ENCODE data around the gene PSMF1. TPM values are rescaled to one million over a fixed set of nuclear protein-coding genes. Genes with fewer than 3 reads are reported as not detected.

The PSMF1 gene
- total RNA-seq, 1 experiment from 2014 or later, result 166 TPM

DNA sequence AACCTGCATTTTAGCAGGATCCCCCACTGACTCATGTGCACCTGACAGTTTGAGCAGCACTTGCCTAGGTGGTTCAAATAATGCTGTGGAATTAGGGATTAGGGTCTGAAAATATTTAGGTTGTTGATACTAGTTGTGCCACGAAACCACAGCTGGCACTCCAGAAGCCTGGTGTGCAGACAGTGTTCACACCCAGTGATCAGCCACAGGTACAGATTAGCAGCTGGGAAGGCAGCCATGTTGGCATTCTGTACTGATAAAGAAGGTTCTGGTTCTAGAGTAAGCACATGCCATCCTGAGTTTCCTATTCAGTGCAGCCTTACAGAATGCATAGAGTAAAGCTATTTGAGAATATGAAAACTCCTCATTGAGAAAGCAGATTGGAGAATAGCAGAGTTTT, 36.3 kb downstream of the PSMF1 start:
- CTCF ChIA-PET, result no interaction called here
- intact Hi-C loops (cut with micrococcal nuclease; ENCODE audit: unreplicated experiment), result no loop called here
- Histone ChIP-seq H3K79me2 (ENCODE audit: low read depth) (no peaks in the 10 kb centered on the region; the same call in 1 of the 2 replicates), H3K27me3 (ENCODE audit: insufficient read depth, low read depth) (no peaks in the 10 kb centered on the region), H3F3A (ENCODE audit: insufficient read depth, low read depth) (no peaks in the 10 kb centered on the region), H4K20me1 (ENCODE audit: insufficient read depth) (peaks cover 3% of the 10 kb centered on the region; the same call in 1 of the 2 replicates), H3K9me3 (ENCODE audit: insufficient read depth, low read depth) (no peaks in the 10 kb centered on the region), H3K4me1 (replicated peaks; ENCODE audit: insufficient read depth) (no peaks in the 10 kb centered on the region), H3K27ac (no peak overlapping the region), H3K4me3 (no peak overlapping the region), H3K36me3 (ENCODE audit: low read depth) (peaks cover 7% of the 10 kb centered on the region; the same call in 1 of the 2 replicates), H3K4me2 (no peak overlapping the region), H2AFZ (no peak overlapping the region), H3K9me2 (ENCODE audit: insufficient read depth) (no peaks in the 10 kb centered on the region)
- POLR2A ChIA-PET (ENCODE audit: unreplicated experiment), result no interaction called here
- TF ChIP-seq, protein P1, sequence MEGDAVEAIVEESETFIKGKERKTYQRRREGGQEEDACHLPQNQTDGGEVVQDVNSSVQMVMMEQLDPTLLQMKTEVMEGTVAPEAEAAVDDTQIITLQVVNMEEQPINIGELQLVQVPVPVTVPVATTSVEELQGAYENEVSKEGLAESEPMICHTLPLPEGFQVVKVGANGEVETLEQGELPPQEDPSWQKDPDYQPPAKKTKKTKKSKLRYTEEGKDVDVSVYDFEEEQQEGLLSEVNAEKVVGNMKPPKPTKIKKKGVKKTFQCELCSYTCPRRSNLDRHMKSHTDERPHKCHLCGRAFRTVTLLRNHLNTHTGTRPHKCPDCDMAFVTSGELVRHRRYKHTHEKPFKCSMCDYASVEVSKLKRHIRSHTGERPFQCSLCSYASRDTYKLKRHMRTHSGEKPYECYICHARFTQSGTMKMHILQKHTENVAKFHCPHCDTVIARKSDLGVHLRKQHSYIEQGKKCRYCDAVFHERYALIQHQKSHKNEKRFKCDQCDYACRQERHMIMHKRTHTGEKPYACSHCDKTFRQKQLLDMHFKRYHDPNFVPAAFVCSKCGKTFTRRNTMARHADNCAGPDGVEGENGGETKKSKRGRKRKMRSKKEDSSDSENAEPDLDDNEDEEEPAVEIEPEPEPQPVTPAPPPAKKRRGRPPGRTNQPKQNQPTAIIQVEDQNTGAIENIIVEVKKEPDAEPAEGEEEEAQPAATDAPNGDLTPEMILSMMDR (conservative IDR thresholded peaks at IDR 0.05), result no peak
- no peak for TF ChIP-seq EZH2 (IDR thresholded peaks at IDR 0.05; ENCODE audit: low read depth)
- BruUV-seq (replicated peaks), result no TSS peak
- no peak for DNase-seq

DNA sequence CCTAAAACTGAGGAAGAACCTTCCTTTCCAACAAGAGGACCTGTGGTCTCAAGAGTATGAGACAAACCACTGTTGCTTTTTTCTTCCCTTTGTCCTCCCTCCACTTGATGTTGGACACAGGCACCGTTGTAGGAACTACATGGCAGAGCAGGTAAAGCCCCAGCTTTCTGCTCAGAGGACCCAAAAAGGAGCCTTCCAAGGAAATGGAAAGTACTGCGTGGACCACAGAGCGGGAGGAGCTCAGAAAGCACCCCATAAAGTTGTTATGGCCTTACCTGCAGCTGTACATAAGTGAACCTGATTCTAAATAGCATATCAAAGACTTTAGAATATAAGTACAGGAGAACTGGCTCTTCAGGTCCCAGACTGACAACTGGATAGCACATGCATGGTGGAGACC, 36.9 kb downstream of the PSMF1 start:
- no peak overlapping the region for H2AFZ ChIP-seq
- H4K20me1 ChIP-seq (ENCODE audit: insufficient read depth), result peaks cover under 1% of the 10 kb centered on the region; the same call in 1 of the 2 replicates
- no peaks in the 10 kb centered on the region for H3K27me3 ChIP-seq (ENCODE audit: insufficient read depth, low read depth)
- no peak for DNase-seq
- H3K36me3 ChIP-seq (ENCODE audit: low read depth), result peaks cover 7% of the 10 kb centered on the region; the same call in 1 of the 2 replicates
- H3K27ac ChIP-seq, result no peak overlapping the region
- intact Hi-C loops (cut with micrococcal nuclease; ENCODE audit: unreplicated experiment), result no loop called here
- no peaks in the 10 kb centered on the region for H3K4me1 ChIP-seq (replicated peaks; ENCODE audit: insufficient read depth)
- BruUV-seq (replicated peaks), result no TSS peak
- no peaks in the 10 kb centered on the region for H3F3A ChIP-seq (ENCODE audit: insufficient read depth, low read depth)
- CTCF ChIA-PET, result no interaction called here
- no peaks in the 10 kb centered on the region for H3K9me2 ChIP-seq (ENCODE audit: insufficient read depth)
- POLR2A ChIA-PET (ENCODE audit: unreplicated experiment), result no interaction called here
- H3K79me2 ChIP-seq (ENCODE audit: low read depth), result no peaks in the 10 kb centered on the region; the same call in 1 of the 2 replicates
- no peak overlapping the region for H3K4me3 ChIP-seq
- no peak for TF ChIP-seq EZH2 (IDR thresholded peaks at IDR 0.05; ENCODE audit: low read depth)
- TF ChIP-seq, protein P1 (conservative IDR thresholded peaks at IDR 0.05), result no peak
- H3K9me3 ChIP-seq (ENCODE audit: insufficient read depth, low read depth), result no peaks in the 10 kb centered on the region
- no peak overlapping the region for H3K4me2 ChIP-seq

DNA sequence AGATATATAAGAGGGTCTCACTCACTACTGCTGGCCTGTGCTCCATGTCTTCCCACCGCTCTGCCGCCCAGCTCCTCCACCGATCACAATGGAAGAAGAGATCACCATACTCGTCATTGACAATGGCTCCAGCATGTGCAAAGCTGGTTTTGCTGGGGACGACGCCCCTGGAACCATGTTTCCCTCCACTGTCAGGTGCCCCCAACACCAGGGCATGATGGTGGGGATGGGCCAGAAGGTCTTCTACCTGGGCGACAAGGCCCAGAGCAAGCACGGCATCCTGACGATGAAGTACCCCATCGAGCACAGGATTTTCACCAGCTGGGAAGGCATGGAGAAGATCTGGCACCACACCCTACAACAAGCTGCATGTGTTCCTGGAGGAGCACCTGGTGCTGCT, 42.1 kb downstream of the PSMF1 start:
- H4K20me1 ChIP-seq (ENCODE audit: insufficient read depth), result no peaks in the 10 kb centered on the region
- H3K27ac ChIP-seq, result no peak overlapping the region
- TF ChIP-seq EZH2 (IDR thresholded peaks at IDR 0.05; ENCODE audit: low read depth), result no peak
- TF ChIP-seq, protein P1 (conservative IDR thresholded peaks at IDR 0.05), result no peak
- intact Hi-C loops (cut with micrococcal nuclease; ENCODE audit: unreplicated experiment), result no loop called here
- no peaks in the 10 kb centered on the region for H3K9me3 ChIP-seq (ENCODE audit: insufficient read depth, low read depth)
- no peaks in the 10 kb centered on the region for H3K27me3 ChIP-seq (ENCODE audit: insufficient read depth, low read depth)
- H3F3A ChIP-seq (ENCODE audit: insufficient read depth, low read depth), result no peaks in the 10 kb centered on the region
- H3K79me2 ChIP-seq (ENCODE audit: low read depth), result no peaks in the 10 kb centered on the region
- H3K9me2 ChIP-seq (ENCODE audit: insufficient read depth), result no peaks in the 10 kb centered on the region
- BruUV-seq (replicated peaks), result no TSS peak
- POLR2A ChIA-PET (ENCODE audit: unreplicated experiment), result no interaction called here
- CTCF ChIA-PET, result no interaction called here
- H3K4me2 ChIP-seq, result no peak overlapping the region
- H3K4me1 ChIP-seq (replicated peaks; ENCODE audit: insufficient read depth), result no peaks in the 10 kb centered on the region
- 0 out of 2 replicates have a peak, but pooled peaks cover 5% of the 10 kb centered on the region for H3K36me3 ChIP-seq (ENCODE audit: low read depth)
- H3K4me3 ChIP-seq, result no peak overlapping the region
- DNase-seq, result no peak
- no peak overlapping the region for H2AFZ ChIP-seq

Data from PC-9 (cell line).